CD4-positive, alpha-beta T cell treated with Interleukin-4 for 4 hours (primary cell): ENCODE measurements around the gene AGFG2.
"Not testable (repeated sequence)": the region's sequence is repeated elsewhere in the genome, so short reads cannot be mapped to it uniquely, and the experiment has no call there.

Experiments
- DNase-seq: peaks from one replicate; pipeline ENCODE4 v3.0.0-alpha.2; 2020

AGFG2 gene, protein sequence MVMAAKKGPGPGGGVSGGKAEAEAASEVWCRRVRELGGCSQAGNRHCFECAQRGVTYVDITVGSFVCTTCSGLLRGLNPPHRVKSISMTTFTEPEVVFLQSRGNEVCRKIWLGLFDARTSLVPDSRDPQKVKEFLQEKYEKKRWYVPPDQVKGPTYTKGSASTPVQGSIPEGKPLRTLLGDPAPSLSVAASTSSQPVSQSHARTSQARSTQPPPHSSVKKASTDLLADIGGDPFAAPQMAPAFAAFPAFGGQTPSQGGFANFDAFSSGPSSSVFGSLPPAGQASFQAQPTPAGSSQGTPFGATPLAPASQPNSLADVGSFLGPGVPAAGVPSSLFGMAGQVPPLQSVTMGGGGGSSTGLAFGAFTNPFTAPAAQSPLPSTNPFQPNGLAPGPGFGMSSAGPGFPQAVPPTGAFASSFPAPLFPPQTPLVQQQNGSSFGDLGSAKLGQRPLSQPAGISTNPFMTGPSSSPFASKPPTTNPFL

DNA sequence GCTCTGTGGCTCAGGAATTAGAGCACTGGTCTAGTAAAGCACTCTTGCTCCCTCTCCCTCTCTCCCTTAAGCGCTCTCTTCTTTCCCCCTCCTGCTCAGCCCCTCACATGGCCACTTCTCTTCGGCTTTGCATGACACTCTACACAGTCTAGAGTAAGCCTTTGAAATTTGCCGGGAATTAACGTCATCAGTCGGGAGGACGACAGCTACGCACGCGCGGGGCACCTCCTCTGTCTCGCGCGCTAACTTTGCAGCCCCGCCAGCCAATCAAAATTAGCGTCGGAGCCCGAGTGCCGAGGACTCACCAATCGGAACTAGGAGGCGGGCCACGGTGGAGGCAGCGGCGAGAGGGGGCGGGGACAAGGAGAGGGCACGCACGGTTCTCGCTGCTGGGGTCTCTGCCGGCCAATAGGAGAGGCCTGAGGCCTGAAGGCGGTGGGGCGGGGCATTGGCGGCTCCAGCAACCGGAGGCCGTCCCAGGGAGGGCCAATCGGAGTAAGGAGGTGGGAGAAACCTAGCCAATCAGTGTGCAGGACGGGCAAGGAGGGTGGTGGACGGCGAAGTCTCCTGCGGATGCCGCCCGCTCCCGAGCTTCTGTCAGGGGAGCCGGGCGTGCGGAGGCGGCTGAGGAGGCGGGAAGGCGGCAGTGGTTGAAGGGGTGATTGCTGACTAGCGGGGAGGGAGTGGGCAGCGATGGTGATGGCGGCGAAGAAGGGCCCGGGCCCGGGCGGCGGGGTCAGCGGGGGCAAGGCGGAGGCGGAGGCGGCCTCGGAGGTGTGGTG, at the start of gene AGFG2:
Gene AGFG2, plus strand, starts transcription at position 550 of the 782 bp plus-strand sequence. Its CDS starts 144 bp downstream, at position 694.
- peak; percentile 100 for DNase-seq

DNA sequence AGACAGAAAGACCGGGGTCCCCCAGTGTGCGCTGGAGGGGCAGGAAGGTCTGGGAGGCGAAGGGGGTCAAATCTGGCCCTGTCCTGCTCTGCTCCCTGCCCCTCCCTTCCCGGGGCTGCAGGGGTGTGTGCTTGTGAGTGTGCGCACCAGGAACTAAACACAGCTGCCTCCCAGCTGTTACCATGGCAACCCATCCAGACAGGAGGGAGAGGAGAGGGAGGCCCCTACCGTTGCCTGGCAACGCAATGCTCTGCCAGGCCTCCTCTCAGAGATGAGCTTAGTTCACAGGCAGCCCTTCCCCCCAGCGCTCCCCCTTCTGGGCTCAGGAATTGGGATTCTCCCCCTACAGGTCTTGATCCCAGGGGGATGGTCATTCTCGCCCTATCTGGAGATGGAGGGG, 49.2 kb upstream of the AGFG2 start:
- peak; percentile 65 for DNase-seq

DNA sequence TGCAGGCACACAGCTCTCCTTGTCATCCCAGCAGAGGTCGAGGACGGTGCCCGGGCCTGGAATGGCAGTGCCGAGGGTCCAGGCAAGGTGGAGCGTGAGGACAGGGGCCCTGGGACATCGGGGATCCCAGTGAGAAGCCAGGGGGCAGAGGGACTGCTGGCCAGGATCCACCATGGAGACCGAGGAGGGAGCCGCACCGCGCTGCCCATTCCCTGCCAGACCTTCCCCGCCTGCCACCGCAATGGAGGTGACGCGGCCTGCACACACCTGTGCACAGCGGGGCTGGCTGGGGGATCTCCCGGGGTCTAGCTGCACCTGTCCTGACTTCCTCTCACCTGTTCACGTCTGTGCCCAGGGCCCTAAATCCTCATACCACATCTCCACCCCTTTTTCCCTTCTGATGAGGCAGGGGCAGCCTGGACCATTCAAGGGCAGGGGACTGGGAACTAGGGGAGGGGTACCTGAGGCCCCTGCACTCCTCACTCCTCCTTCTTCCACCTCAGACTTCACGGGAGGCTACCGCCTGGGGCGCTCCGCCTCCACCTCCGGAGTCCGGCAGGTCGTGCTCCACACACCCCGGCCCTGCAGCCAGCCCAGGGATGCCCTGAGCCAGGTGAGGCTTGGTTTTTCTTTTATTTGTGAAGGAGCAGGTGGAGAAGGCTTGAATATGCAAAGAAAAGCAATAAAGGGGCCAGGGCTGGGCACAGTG, 48.4 kb upstream of the AGFG2 start:
- DNase-seq = no peak

DNA sequence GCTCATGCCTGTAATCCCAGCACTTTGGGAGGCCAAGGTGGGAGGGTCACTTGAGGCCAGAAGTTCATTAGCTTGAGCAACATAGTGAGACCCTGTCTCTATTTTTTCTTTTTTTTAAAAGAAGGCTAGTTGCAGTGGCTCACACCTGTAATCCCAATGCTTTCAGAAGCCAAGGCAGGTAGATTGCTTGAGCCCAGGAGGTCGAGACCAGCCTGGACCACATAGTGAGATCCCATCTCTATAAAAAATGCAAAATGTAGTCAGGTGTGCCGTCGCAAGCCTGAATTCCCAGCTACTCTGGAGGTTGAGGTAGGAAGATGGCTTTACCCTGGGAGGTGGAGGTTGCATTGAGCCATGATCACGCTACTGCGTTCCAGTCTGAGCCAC, 47.8 kb upstream of the AGFG2 start:
- no peak for DNase-seq

DNA sequence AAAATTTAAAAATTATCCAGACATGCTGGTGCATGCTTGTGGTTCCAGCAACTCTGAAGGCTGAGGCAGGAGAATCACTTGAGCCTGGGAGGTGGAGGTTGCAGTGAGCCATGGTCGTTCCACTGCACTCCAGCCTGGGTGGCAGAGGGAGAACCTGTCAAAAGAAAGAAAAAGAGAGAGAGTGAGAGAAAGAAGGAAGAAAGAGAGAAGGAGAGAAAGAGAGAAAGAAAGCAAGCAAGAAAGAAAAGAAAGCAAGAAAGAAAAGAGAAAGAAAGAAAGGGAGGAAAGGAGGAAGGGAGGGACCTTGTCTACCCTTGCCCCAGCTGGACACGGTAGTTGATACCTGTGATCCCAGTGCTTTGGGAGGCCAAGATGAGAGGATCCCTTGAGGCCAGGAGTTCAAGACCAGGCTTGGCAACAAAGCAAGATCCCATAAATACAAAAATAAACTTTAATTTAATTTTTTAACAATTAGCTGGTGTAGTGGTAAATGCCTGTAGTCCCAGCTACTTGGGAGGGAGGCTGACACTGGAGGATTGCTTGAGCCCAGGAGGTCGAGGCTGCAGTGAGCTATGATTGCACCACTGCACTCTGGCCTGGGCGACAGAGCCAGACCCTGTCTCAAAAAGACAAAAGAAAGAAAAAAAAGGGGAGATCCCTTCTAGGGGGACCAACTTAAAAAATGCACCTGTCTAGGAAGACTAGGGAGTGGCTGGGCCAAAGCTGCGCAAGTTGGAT, 46.1 kb upstream of the AGFG2 start:
- DNase-seq = no peak

DNA sequence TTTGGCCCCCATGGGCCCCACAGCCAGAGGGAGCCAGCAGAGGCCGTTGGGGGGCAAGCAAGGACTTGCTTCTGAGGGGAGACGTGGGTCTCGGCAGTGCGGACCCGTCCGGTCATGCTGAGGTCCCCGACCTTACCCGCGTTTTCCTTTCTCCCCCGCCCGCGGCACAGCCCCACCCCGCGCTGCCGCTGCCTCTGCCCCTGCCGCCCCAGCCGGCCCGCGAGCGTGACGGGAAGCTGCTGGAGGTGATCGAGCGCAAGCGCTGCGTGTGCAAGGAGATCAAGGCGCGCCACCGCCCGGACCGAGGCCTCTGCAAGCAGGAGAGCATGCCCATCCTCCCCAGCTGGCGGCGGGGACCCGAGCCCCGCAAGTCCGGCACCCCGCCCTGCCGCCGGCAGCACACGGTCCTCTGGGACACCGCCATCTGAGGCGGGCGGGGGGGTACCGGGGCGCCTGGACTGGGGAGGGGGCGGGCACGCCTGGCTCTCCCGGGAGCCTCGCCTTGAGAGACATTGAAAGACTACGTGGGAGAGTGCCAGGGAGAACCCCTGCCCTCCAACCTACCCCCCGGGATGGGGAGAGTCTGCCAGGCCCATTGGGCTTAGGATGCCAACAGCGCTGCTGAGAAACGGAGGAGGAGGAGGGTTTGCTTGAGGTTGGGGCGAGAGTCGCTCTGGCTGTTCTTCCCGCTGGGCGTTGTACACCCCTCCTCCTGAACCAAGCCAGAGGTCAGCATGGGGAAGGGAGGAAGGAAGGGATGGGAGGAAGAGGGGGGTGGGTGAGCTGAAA, 45.3 kb upstream of the AGFG2 start:
- peak; percentile 33 for DNase-seq

DNA sequence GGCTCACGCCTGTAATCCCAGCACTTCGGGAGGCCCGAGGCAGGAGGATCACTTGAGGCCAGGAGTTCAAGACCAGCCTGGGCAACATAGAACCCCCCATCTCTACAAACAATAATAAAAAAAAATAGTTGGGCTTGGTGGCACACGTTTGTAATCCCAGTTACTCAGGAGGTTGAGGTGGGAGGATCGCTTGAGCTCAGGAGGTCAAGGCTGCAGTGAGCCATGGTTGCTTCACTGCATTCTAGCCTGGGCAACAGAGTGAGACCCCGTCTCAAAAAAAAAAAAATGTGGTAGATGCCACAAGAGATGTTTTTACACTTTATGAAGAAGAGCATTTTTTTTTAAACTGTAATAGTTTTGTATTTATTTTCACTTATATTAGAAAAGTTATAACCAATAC, 42.5 kb upstream of the AGFG2 start:
- DNase-seq = no peak

DNA sequence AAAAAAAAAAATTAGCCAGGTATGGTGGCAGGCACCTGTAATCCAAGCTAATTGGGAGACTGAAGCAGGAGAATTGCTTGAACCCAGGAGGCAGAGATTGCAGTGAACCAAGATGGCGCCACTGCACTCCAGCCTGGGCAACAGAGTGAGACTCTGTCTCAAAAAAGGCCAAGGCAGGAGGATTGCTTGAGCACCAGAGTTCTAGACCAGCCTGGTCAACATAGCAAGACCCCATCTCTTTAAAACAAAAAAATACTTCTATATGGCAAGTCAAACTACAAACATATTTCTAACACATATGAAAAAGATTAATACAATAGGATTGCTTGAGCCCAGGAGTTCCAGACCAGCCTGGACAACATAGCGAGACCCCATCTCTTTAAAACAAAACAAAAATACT, 38.3 kb upstream of the AGFG2 start:
- not testable (repeated sequence) for DNase-seq

DNA sequence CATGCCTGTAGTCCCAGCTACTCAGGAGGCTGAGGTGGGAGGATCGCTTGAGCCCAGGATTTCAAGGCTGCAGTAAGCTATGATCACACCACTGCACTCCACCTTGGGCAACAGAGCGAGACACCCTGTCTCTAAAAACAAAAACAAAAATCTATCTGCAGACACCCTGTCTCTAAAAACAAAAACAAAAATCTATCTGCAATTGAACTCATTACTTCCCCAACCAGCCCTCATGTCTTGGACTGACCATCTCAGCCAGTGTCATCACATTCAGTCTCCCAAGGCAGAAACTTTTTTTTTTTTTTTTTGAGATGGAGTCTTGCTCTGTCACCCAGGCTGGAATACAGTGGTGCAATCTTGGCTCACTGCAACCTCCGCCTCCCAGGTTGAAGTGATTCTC, 35.0 kb upstream of the AGFG2 start:
- DNase-seq = not testable (repeated sequence)

DNA sequence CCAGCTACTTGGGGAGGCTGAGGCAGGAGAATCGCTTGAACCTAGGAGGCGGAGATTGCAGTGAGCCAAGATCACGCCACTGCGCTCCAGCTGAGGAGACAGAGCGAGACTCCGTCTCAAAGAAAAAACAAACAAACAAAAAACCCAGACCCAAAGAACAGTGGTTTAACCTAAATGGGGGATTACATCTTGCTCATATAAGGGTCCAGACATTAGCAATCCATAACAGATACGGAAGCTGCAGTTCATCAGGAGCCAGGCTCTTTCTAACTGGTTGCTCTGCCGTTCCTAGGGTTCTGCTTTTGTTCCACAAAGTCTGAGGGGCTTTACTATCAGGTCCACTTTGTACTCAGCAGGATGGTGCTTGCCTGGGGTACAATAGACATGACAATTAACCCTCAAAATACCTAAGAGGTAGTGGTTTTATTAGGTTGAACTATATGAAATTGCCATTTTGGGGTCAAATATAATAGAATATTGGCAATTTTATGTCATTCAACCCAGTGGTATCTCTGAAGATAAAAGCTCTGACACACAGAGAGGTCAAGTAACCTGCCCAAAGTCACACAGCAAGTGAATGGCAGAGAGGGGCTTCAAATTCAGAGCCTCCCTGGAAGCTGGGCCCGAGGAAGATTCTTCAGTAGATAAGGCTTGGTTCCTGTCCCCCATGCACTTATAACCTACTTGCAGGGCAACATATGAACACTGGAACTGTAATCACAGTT, 34.0 kb upstream of the AGFG2 start:
- DNase-seq = no peak

DNA sequence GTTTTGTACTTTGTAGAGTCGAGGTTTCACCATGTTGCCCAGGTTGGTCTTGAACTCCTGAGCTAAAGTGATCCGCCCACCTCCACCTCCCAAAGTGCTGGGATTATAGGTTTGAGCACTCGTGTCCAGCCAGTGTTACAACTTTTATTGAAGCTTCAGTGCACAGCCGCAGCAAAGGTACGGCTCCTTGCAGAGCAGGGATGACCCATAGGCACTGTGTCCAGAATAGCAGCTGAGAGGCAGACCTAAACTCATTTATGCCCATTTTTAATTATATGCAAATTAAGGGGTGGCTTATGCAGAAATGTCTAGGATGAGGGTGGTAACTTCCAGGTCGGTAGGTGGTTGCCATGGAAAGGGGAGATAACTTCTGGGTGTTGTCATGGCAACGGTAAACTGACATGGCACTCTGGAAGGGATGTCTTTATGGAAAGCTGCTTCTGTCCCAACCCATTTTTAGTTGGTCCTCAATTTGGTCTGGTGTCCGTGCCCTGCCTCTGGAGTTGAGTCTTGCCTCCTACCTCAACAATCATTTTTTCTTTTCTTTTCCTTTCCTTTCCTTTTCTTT, 32.6 kb upstream of the AGFG2 start:
- no peak for DNase-seq

DNA sequence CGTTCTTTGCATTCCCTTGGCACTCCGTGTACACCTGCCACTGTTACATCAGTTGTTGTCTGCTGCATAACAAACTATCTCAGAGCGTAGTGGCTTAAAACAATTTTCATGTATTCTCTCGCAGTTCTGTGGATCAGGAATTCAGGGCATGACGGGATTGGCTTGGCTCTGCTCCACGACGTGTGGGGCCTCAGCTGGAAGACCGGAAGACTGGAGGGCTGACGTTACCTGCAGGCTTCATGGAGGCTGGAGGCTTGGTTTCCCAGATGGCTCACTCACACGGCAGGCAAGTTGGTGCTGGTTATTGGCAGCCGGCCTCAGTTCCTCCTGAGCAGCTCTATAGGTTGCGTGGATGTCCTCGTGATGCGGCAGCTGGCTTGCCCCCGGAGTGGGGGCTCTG, 29.8 kb upstream of the AGFG2 start:
- DNase-seq = no peak

DNA sequence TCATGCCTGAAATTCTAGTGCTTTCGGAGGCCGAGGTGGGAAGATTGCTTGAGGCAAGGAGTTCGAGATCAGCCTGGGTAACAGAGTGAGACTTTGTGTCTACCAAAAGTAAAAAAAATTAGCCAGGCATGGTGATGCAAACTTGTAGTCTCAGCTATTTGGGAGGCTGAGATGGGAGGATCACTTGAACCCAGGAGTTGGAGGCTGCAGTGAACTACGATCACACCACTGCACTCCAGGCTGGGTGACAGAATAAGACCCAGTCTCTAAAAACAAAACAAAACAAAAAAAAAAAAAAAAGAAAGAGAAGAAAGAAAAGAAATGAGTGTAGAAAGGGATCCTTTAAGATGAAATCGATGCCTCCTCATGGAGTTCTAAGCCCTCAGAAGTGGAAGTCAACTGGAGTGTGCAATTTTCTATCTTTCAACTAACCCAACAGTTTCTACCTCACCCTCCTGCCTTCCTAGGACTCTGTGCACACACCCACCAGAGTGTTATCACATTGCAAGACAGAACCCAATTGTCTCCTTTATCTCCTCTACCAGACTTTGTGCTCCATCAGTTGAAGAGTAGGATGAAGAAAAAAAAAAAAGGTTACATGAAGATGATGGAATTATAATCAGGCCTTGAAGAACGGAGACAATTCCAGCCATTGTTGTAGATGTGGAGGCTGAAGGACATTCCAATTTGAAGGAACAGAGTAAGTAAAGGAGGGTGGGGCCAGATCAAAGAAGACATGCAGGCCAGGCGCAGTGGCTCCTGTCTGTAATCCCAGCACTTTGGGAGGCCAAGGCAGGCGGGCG, 28.4 kb upstream of the AGFG2 start:
- no peak for DNase-seq

DNA sequence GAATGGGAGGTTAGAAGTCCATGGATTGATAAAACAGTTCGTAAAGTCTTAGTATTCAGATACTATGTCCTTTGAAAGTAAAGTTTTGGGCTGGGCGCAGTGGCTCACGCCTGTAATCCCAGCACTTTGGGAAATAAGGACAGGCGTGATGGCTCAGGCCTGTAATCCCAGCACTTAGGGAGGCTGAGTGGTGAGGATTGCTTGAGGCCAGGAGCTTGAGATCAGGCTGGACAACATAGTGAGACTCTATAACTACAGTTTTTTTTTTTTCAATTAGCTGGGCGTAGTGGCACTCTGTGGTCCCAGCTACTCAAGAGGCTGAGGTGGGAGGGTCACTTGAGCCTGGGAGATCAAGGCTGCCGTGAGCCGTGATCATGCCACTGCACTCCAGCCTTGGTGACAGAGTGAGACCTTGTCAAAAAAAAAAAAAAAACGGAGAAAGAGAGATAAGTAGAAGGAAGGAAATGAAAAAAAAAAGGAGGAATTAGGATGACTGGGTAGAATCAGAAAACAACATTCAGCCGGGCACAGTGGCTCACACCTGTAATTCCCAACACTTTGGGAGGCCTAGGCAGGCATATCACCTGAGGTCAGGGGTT, 25.7 kb upstream of the AGFG2 start:
- DNase-seq = no peak

DNA sequence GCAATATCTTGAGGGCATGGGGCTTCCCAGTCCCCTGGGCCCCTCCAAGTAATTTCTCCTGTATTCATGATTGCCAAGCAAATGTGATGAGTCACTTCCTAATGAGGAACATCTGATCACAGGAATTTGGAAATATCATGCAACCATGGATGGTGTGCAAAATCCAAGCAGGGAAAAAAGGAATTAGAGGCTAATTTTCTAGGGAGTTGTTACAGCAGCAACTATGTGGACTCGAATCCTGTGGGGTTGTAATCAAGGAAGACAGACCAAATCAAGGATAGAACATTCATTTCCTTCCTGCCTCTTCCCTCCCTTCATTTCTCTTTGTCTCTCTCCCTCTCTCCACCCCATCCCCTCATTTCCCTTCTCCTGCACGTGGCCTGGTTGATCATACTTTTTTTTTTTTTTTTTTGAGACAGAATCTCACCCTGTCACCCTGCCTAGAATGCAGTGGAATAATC, 23.9 kb upstream of the AGFG2 start:
- DNase-seq = no peak

DNA sequence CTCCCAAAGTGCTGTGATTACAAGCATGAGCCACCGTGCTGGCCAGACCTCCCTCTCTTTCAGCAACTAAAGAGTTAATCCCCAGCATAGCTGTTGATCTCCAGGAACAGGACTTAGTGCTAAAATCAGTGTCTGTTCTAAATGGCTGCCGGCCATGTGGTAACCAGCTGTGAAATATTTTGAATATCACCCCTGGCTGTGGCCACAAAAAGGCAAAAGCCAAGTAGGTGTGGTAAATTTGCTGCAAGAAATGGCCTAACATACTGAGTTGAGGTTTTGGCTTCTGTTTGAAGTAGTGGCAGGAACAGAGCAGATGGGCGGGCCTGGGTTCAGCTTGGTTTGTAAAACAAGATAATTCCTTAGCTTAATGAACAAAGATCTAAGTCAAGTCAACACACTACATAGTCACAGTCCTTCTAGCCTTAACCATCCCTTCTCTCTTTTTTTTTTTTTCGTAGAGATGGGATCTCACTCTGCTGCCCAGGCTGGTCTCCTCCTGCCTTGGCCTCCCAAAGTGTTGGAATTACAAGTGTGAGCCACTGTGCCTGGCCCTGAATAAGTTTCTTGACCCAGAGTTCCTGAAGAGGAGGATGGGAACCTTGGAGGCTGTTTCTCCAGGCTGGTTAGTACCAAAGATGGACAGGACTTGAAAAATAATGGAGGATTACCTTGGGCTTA, 22.7 kb upstream of the AGFG2 start:
- peak; percentile 72 for DNase-seq

DNA sequence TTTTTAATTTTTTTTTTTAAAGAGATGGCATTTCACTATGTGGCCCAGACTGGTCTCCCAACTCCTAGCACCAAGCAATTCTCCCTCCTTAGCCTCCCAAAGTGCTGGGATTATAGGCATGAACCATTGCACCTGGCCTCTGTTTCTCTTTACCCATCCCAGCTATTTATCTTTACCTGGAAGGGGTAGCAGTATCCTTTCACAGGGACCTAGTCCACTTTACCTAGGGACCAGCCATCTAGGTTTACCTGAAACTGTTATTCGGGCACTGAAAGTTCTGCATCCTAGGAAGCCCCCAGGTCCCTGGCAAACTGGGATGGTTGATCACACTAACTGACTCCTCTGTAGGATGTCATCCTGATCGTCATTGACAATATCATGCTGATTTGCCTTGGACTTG, 21.7 kb upstream of the AGFG2 start:
- DNase-seq = no peak

DNA sequence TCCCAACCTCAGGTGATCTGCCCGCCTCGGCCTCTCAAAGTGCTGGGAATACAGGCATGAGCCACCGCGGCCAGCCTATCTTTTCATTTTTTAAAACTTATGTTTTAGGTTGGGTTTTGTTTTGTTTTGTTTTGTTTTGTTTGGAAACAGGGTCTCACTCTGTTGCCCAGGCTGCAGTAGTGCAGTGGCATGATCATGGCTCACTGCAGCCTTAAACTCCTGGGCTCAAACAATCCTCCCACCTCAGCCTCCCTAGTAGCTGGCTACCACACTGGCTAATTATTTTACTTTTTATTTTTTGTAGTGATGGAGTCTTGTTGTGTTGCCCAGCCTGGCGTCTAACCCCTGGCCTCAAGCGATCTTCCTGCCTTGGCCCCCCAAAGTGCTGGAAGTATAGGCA, 19.4 kb upstream of the AGFG2 start:
- DNase-seq = no peak

DNA sequence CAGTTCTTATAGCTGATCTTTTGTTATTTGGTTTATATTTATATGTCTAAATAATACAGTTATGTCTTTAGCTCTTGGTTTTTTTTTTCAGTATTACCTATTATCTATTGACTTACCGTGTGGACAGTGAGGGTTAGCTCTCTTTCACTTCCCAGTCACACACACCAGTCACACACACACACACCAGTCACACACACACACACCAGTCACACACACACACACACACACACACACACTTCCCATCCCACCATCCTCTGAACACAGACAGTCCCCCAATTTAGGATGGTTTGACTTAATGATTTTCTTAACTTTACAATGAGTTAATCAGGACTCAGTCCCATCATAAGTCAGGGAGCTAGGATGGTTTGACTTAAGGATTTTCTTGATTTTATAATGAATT, 18.9 kb upstream of the AGFG2 start:
- no peak for DNase-seq
